SHP77 treated with DMSO at 0.1 percent for 48 hours (cell line): ENCODE measurements around the gene NCF2.

Experiments
- DNase-seq: peaks from one replicate; lab custom pipeline; 2025; lab: John Stamatoyannopoulos, UW

The NCF2 gene

DNA sequence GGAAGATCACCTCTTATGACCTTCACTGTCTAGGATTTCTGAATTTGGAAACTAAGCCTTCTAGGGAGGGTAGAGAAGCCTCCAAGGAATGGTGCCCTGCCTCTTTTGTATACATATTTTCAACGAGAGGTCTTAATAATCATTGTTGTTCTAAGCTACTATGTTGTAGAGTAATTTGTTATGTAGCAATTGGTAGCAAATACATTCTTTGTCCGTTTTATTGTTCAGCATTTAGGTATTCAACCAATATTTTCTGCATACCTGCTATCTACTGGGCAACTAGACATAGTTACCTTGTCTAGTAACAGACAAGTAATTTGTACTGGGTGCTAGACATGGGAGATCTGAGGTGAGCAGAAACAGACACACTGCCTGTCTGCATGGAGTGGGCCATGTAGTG lies 20.8 kb upstream of the NCF2 start:
- no peak for DNase-seq

- DNase-seq = no peak
These were observed 19.6 kb upstream of the NCF2 start for GRCh38 chr1:183609759-183610452.

GRCh38 chr1:183609313-183609712 lies 19.1 kb upstream of the NCF2 start:
- DNase-seq = no peak

DNA sequence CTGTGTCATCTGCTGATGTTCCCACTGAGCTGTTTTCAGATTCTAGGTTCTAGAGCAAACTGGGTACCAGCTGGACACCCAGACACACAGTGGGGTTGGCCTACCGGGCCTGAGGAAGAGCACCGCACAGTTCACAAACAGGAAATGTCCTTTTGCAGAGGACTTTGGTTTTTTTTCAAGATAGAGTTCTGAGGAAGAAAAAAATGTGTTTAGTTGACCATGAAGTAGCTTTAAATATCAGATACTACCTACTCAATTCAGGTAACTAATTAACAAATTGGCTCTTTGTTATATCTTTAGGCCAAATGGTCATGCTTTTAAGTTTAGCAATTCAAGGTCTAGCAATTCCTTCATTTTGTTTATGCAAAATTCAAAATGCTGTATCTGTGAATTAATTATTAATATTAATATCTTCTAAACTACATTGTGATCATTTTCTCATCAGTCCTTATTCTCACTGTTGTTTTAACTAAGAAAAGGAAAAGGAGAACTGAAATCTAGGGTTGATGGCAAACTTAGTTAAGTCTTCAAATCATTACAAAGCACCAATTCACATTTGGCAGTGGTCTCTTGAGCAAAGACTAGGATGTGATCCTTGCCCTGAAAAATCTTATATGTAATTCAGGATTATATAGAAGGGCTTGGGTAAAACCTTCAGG lies 17.2 kb upstream of the NCF2 start:
- no peak for DNase-seq

DNA sequence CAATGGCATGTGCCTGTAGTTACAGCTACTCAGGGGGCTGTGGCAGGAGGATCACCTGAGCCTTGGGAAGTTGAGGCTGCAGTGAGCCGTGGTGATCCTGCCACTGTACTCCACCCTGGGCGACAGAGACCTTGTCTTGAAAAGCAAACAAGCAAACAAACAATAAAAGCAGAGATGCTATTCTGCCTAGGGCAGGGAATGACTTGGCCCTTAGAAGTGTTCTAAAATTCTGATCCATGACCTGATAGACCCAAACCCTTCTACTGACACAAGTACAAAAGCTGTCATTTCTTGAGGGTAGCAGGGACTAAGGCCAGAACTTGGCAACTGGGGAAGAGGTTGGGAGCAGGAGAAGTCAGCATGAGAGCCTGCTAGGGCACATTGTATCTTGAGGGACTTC lies 15.6 kb upstream of the NCF2 start:
- DNase-seq = no peak

GRCh38 chr1:183604815-183605214 lies 14.6 kb upstream of the NCF2 start:
- no peak for DNase-seq

GRCh38 chr1:183604038-183604808 lies 14.0 kb upstream of the NCF2 start:
- no peak for DNase-seq

DNA sequence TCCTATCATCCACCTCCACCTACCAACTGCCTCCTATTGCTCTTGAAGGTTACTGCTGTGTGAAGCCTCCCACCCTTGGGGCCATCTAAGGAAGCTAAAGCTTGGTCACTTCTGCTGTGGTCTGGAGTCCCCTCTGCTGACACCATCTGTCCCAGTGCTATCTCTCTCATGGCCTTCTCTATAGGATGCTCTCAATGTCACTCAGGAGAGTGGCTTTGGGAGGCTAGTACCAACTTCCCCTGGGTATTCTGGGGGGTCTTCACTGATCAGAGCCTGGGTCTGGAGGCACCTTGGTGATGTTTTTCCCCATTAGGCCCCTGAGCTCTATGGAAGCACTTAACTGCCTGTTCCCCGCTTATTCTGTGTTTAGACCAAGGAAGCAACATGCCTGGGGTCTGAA lies 12.3 kb upstream of the NCF2 start:
- no peak for DNase-seq

GRCh38 chr1:183600634-183601033 lies 10.4 kb upstream of the NCF2 start:
- DNase-seq = no peak

DNA sequence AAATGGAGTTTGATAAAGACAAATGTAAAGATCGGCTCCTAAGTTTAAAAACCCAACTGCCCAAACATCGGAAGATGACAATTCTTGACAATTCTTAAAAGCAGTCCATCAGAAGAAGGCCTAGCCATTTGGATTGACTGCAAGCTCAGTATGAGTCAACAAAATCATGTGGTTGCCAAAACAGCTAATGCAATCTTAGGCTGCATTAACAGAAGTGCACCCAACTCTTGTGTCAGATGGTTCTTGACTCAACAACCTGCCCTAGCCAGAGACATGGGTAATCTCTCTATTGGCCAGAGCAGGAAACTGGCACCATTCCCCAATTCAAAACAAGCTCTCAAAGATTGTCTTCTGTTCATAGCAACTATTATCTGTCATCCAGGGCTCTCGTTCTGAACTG lies 9.9 kb upstream of the NCF2 start:
- DNase-seq = no peak

GRCh38 chr1:183598386-183598785 lies 8.1 kb upstream of the NCF2 start:
- no peak for DNase-seq

- no peak for DNase-seq
These were observed 7.5 kb upstream of the NCF2 start for GRCh38 chr1:183597656-183598347.

DNA sequence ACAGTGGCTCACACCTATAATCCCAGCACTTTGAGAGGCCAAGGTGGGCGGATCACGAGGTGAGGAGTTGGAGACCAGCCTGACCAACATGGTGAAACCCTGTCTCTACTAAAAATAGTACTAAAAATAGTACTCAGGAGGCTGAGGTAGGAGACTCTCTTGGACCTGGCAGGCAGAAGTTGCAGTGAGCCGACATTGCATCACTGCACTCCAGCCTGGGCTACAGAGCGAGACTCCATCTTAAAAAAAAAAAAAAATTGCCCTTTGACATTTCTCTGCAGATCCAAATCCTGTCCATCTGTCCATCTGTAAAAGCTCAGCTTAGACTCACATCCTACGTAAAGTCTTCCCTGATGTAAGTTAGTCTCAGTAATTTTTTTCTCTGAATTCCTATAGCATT lies 6.2 kb upstream of the NCF2 start:
- DNase-seq = no peak

GRCh38 chr1:183595537-183595936 lies 5.3 kb upstream of the NCF2 start:
- DNase-seq = no peak

GRCh38 chr1:183593356-183593755 lies 3.1 kb upstream of the NCF2 start:
- no peak for DNase-seq

- no peak for DNase-seq
These were observed 2.5 kb upstream of the NCF2 start for GRCh38 chr1:183592733-183593132.

DNA sequence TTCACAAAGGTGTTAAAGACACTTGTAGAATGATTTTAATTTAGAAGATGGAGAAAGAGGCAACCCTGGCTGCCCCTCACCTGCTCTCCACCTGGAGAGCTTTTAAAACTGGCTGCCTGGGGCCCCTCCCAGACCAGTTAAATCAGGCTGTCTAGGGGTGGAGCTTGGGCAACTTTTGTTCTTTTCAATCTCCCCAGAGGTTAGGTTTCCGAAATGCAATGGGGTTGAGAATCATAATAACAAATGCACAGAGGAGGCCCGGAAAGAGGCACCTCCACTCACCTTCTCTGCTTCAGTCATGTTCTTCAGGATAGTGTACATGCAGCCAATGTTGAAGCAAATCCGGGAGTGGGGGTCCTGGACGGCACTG lies 400 bp downstream of the NCF2 start:
- DNase-seq = no peak

DNA sequence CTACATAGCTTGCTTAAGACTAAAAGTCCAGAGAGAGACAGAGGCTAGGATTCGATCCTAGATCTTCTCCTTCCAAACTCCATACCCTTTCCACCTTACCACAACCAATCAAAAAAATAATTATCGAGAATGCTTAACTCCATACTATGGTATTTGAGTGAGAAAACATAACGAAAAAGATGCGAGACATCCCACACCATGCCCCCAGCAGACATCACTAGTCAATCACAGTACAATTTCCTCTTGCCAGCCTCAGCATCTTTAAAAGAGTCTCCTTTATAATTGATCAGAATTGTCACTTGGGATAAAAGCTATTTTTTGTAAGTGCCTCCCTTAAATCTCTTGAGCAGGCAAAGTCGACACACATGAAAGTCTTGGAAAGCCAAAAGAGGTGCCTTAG lies 875 bp downstream of the NCF2 start:
- DNase-seq = no peak

DNA sequence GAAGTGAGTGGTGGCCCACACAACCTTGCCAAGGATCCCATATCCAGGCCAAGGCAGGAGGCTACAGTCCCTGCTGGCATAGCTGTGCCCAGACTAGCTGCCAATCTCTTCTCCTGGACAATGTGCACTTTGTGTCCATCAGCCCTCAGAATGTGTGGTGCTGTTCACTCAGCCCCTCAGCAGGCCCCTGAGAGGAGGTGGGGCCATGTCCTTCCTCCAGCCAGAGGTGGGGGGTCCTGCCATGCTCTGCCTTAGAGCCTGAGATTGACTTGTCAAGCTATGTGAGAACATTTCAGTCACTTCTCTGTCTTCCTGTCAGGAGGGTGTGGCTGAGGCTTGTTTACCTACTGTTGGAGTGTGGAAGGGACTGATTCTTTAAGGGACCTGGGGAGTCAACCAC lies 1.4 kb downstream of the NCF2 start:
- DNase-seq = no peak

- DNase-seq = no peak
These were observed 3.3 kb downstream of the NCF2 start for GRCh38 chr1:183586926-183587325.

- no peak for DNase-seq
These were observed 3.8 kb downstream of the NCF2 start for GRCh38 chr1:183586455-183586854.

- no peak for DNase-seq
These were observed 5.2 kb downstream of the NCF2 start for GRCh38 chr1:183585038-183585437.

DNA sequence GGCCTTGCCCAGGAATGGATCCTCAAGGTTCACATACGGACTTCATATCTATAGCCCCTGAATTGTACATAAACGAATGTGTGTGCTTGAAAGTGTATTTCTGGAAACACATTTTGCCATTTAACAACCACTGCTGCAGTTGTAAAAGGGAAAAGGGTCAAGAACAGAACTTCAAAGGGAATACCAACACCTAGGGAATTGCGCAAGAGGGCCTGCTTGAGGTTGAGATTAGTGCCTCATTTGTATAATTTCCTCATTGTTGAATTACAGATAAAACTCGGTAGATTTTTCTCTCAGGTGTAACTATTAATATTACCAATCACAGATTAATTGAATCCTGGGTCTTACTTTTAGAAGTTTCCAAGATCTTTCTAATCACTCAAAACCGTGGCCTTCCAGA lies 6.1 kb downstream of the NCF2 start:
- DNase-seq = no peak
